SK-N-SH treated with all-trans-retinoic acid at 6 μM for 48 hours (cell line): ENCODE data around the gene EXTL1.

Experiments used
- ATAC-seq: fragments of 200-7000 bp; cut with Tn5 transposase; 3 replicates; pipeline ENCODE4 v1.9.1; 2020; ENCODE audit warnings: mild to moderate bottlenecking, moderate library complexity
- ARNTL ChIP-seq: fragments of 450-650 bp; formaldehyde crosslinking; IDR thresholded peaks from 2 replicates; pipeline ENCODE4 v1.5.0; 2020; ENCODE audit warnings: low read depth, mild to moderate bottlenecking, moderate library complexity, borderline replicate concordance
- GLIS3 ChIP-seq: fragments of 250-450 bp; sonication (Bioruptor Pico); IDR thresholded peaks from 2 replicates; pipeline ENCODE4 v1.5.0; 2020; ENCODE audit warnings: mild to moderate bottlenecking, moderate library complexity
- ISL1 ChIP-seq: fragments of 250-450 bp; sonication (Bioruptor Pico); IDR thresholded peaks from 2 replicates; pipeline ENCODE4 v2.1.2; 2022; ENCODE audit warnings: mild to moderate bottlenecking, moderate library complexity
- OSR1 ChIP-seq: fragments of 250-450 bp; sonication (Bioruptor Pico); IDR thresholded peaks from 2 replicates; pipeline ENCODE4 v1.8.0; 2022; ENCODE audit warnings: moderate library complexity, mild to moderate bottlenecking, inconsistent platforms
- PATZ1 ChIP-seq: fragments of 250-450 bp; sonication (Bioruptor Pico); IDR thresholded peaks from 2 replicates; pipeline ENCODE4 v1.8.0; 2020; ENCODE audit warnings: mild to moderate bottlenecking, moderate library complexity, borderline replicate concordance
- PPARA ChIP-seq: fragments of 250-450 bp; sonication (Bioruptor Pico); IDR thresholded peaks from 2 replicates; pipeline ENCODE4 v1.5.0; 2020; ENCODE audit warnings: mild to moderate bottlenecking, borderline replicate concordance
- RARB ChIP-seq: fragments of 250-450 bp; sonication (Bioruptor Pico); IDR thresholded peaks from 2 replicates; pipeline ENCODE4 v1.8.0; 2021; ENCODE audit warnings: mild to moderate bottlenecking, moderate library complexity
- SNAI2 ChIP-seq: fragments of 250-450 bp; sonication (Bioruptor Pico); IDR thresholded peaks from 2 replicates; pipeline ENCODE4 v1.5.0; 2020; ENCODE audit warnings: mild to moderate bottlenecking, moderate library complexity
- TCF4 ChIP-seq: fragments of 250-450 bp; sonication (Bioruptor Pico); IDR thresholded peaks from 2 replicates; pipeline ENCODE4 v1.8.0; 2021; ENCODE audit warnings: mild to moderate bottlenecking, moderate library complexity, borderline replicate concordance
- ZC3H10 ChIP-seq: fragments of 250-450 bp; sonication (Bioruptor Pico); IDR thresholded peaks from 2 replicates; pipeline ENCODE4 v1.5.1; 2021; ENCODE audit warnings: mild to moderate bottlenecking, moderate library complexity
- ZFP3 ChIP-seq: fragments of 250-450 bp; sonication (Bioruptor Pico); IDR thresholded peaks from 2 replicates; pipeline ENCODE4 v1.5.0; 2020; ENCODE audit warnings: mild to moderate bottlenecking, moderate library complexity
- ZFP30 ChIP-seq: fragments of 450-650 bp; formaldehyde crosslinking; IDR thresholded peaks from 2 replicates; pipeline ENCODE4 v1.5.0; 2022; ENCODE audit warnings: mild to moderate bottlenecking, moderate library complexity
- ZNF565 ChIP-seq: fragments of 450-650 bp; formaldehyde crosslinking; conservative IDR thresholded peaks from 2 replicates; pipeline ENCODE4 v1.5.0; 2020; ENCODE audit warnings: low read depth, mild to moderate bottlenecking, moderate library complexity
- ZNF8 ChIP-seq: fragments of 450-650 bp; formaldehyde crosslinking; IDR thresholded peaks from 2 replicates; pipeline ENCODE4 v1.5.0; 2020; ENCODE audit warnings: mild to moderate bottlenecking, moderate library complexity
- TF ChIP-seq, protein P1 (sequence below): fragments of 250-450 bp; sonication (Bioruptor Pico); IDR thresholded peaks from 2 replicates; pipeline ENCODE4 v1.5.1; 2021; ENCODE audit warnings: mild to moderate bottlenecking, moderate library complexity
- TF ChIP-seq, protein P2 (sequence below): fragments of 250-450 bp; sonication (Bioruptor Pico); IDR thresholded peaks from 2 replicates; pipeline ENCODE4 v1.8.0; 2021; ENCODE audit warnings: low read depth, mild to moderate bottlenecking, moderate library complexity, borderline replicate concordance
- TF ChIP-seq, protein P3 (sequence below): fragments of 250-450 bp; sonication (Bioruptor Pico); IDR thresholded peaks from 2 replicates; pipeline ENCODE4 v1.5.0; 2020; ENCODE audit warnings: mild to moderate bottlenecking, moderate library complexity

EXTL1 gene

GRCh38 chr1:26020941-26021646 is 481 bp upstream of the EXTL1 start:
- TF ChIP-seq PPARA (CRISPR knock-in tag) = no peak
- no peak for TF ChIP-seq ZNF8 (CRISPR knock-in tag)
- TF ChIP-seq GLIS3 (CRISPR knock-in tag) = no peak
- TF ChIP-seq, protein P1, sequence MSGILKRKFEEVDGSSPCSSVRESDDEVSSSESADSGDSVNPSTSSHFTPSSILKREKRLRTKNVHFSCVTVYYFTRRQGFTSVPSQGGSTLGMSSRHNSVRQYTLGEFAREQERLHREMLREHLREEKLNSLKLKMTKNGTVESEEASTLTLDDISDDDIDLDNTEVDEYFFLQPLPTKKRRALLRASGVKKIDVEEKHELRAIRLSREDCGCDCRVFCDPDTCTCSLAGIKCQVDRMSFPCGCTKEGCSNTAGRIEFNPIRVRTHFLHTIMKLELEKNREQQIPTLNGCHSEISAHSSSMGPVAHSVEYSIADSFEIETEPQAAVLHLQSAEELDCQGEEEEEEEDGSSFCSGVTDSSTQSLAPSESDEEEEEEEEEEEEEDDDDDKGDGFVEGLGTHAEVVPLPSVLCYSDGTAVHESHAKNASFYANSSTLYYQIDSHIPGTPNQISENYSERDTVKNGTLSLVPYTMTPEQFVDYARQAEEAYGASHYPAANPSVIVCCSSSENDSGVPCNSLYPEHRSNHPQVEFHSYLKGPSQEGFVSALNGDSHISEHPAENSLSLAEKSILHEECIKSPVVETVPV = no peak
- TF ChIP-seq ZNF565 = no peak
- TF ChIP-seq PATZ1 (CRISPR knock-in tag) = no peak
- TF ChIP-seq ARNTL (CRISPR knock-in tag) = no peak
- no peak for TF ChIP-seq ISL1 (CRISPR knock-in tag)
- TF ChIP-seq, all 23 proteins: peak for 0
- no peak for ATAC-seq

DNA sequence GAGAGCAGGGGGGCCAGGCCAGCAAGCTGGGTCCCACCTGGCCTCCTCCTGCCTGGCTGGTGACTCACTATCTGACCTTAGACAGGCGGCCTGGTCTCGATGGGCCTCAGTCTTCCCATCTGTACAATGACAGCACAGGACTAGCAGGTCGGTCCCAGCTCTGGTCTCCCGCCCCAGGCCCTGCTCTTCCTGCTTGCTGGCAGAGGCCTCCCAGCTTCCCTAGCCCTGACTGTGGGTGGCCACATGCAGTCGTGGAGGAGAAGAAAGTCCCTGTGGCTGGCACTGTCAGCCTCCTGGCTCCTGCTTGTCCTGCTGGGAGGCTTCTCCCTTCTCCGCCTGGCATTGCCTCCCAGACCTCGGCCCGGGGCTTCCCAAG is 817 bp downstream of the EXTL1 start:
- no peak for TF ChIP-seq GLIS3 (CRISPR knock-in tag)
- TF ChIP-seq RARB (CRISPR knock-in tag) = no peak
- no peak for TF ChIP-seq SNAI2
- no peak for TF ChIP-seq ZNF8 (CRISPR knock-in tag)
- no peak for TF ChIP-seq TCF4 (CRISPR knock-in tag)
- TF ChIP-seq, protein P2, sequence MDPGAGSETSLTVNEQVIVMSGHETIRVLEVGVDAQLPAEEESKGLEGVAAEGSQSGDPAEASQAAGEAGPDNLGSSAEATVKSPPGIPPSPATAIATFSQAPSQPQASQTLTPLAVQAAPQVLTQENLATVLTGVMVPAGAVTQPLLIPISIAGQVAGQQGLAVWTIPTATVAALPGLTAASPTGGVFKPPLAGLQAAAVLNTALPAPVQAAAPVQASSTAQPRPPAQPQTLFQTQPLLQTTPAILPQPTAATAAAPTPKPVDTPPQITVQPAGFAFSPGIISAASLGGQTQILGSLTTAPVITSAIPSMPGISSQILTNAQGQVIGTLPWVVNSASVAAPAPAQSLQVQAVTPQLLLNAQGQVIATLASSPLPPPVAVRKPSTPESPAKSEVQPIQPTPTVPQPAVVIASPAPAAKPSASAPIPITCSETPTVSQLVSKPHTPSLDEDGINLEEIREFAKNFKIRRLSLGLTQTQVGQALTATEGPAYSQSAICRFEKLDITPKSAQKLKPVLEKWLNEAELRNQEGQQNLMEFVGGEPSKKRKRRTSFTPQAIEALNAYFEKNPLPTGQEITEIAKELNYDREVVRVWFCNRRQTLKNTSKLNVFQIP = no peak
- TF ChIP-seq ZFP30 (CRISPR knock-in tag) = no peak
- TF ChIP-seq, protein P3, sequence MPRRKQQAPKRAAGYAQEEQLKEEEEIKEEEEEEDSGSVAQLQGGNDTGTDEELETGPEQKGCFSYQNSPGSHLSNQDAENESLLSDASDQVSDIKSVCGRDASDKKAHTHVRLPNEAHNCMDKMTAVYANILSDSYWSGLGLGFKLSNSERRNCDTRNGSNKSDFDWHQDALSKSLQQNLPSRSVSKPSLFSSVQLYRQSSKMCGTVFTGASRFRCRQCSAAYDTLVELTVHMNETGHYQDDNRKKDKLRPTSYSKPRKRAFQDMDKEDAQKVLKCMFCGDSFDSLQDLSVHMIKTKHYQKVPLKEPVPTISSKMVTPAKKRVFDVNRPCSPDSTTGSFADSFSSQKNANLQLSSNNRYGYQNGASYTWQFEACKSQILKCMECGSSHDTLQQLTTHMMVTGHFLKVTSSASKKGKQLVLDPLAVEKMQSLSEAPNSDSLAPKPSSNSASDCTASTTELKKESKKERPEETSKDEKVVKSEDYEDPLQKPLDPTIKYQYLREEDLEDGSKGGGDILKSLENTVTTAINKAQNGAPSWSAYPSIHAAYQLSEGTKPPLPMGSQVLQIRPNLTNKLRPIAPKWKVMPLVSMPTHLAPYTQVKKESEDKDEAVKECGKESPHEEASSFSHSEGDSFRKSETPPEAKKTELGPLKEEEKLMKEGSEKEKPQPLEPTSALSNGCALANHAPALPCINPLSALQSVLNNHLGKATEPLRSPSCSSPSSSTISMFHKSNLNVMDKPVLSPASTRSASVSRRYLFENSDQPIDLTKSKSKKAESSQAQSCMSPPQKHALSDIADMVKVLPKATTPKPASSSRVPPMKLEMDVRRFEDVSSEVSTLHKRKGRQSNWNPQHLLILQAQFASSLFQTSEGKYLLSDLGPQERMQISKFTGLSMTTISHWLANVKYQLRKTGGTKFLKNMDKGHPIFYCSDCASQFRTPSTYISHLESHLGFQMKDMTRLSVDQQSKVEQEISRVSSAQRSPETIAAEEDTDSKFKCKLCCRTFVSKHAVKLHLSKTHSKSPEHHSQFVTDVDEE (CRISPR knock-in tag) = no peak
- TF ChIP-seq ZC3H10 = no peak
- TF ChIP-seq, all 23 proteins: peak for 0
- ATAC-seq = no peak

GRCh38 chr1:26023009-26023408 is 1.4 kb downstream of the EXTL1 start:
- no peak for TF ChIP-seq ZC3H10
- TF ChIP-seq, all 23 proteins: peak for 0
- ATAC-seq = no peak

DNA sequence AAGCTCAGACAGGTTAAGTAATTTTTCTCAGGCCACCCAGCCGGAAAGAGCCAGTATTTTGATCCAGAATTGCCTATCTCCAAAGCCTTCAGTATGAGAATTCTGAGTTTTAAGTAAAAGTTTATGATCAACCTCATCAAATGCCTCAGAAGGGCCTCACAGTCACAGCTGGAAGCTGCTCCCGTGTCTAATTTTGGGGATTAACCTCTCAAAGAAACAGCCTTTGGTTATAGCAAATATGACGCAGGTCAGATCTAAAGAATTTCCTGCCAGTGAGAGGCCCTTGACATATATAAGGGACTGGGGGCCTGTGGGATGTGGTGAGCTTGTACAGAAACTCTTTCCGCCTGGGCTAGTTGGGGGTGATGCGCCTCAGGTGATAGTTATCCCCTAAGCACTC is 2.3 kb downstream of the EXTL1 start:
- no peak for ATAC-seq
- TF ChIP-seq ZFP3 (CRISPR knock-in tag) (no peak), OSR1 (no peak), ARNTL (CRISPR knock-in tag) (no peak), PPARA (CRISPR knock-in tag) (no peak), SNAI2 (no peak)
- TF ChIP-seq, protein P1 = no peak
- TF ChIP-seq, all 23 proteins: peak for 0
